Urinary bladder (tissue), 4 donors: ENCODE measurements around the gene SLC47A2. TPM values are rescaled to one million over a fixed set of nuclear protein-coding genes. Genes with fewer than 3 reads are reported as not detected.

Experiments
- DNase-seq: peaks from one replicate; pipeline ENCODE4 v3.0.0-alpha.2; 2015; ENCODE audit errors: extremely low spot score
- H3K27ac ChIP-seq: one replicate; pipeline ENCODE4 v1.5.1; 2013; ENCODE audit warnings: low read depth, mild to moderate bottlenecking, moderate library complexity
- H3K36me3 ChIP-seq: one replicate; pipeline ENCODE4 v1.6.1; 2013; ENCODE audit warnings: mild to moderate bottlenecking, moderate library complexity; ENCODE audit not compliant: insufficient read depth
- H3K4me1 ChIP-seq: one replicate; pipeline ENCODE4 v1.6.1; 2013; ENCODE audit warnings: mild to moderate bottlenecking, moderate library complexity; ENCODE audit not compliant: insufficient read depth
- H3K4me3 ChIP-seq: one replicate; pipeline ENCODE4 v1.5.1; 2013; ENCODE audit warnings: low read depth, low read length
- WGBS: extraction: QIAGEN DNeasy Blood & Tissue Kit; methylation state at CpG from one replicate; pipeline ENCODE4 v1.1.7; 2013; 5-methylcytosine and 5-hydroxymethylcytosine counted together
- polyA plus RNA-seq: library from polyadenylated mRNA; stranded (reverse); fragments of 200-250 nt; gene quantifications from one replicate; pipeline ENCODE4 v1.2.3, GENCODE V29; 2013
- total RNA-seq: library from RNA; depleted of rRNA; stranded (reverse); fragments of >200 nt; gene quantifications from one replicate; pipeline ENCODE4 v1.2.3, GENCODE V29; 2014
- donor health status: healthy with polysubstance abuse.
- donor health status: healthy.

Gene SLC47A2
- total and polyA plus RNA-seq, 2 donors: 0.21 TPM; not detected in 1

DNA sequence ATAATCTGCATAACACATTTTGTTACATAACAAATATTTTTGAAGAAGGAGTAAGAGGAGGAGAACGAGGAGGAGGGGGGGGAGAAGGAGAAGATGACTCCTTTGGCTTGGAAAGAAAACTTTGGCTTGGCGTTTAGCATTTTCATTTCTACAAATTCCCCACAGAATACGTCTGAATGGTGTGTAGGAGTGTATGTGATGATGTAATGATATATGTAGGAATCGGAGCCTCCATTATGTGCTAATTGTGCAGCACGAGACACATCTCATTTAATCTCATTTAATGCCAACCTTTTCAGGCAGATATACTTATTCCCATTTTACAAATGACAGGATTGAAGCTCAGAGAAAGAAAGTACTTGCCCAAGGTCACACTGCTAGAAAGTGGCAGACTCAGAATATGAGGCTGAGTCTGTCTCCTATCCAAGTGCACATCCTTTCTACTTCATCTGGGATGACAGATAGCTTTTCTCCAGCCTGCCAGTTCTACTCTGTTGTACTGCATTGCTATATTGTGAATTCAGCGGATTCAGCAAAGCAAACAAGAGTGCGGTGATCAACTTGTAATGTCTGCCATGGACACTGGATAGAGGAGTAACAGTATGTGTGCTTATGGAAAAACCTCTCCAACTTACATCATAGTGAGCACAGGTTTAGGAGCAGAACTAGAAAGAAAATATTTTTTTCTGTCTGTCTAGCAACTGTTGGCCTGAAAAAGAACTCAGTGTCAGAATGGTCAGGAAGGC, 10.4 kb upstream of the SLC47A2 start:
- WGBS: 77% methylated on average over 7 of the region's 7 CpGs
- H3K36me3 ChIP-seq: no peaks in the 10 kb centered on the region

DNA sequence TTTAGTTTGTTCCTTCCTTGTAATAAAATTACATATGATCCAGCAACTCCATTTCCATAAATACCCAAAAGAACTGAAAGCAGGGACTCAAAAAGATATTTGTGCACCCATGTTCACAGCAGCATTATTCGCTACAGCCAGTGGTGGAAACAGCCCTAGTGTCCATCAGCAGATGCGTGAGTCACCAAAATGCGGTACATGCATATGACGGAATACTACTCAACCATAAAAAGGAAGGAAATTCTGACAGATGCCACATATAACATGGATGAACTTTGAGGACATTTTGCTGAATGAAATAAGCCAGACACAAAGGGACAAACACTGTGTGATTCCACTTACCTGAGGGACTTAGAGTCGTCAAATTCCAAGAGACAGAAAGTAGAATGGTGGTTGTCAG, 9.1 kb upstream of the SLC47A2 start:
- Histone ChIP-seq H3K4me3 (no peak overlapping the region), H3K36me3 (no peaks in the 10 kb centered on the region), H3K27ac (no peak overlapping the region), H3K4me1 (no peaks in the 10 kb centered on the region)
- no peak for DNase-seq
- WGBS: 95% methylated on average over 5 of the region's 5 CpGs

More for the DNA sequence above, 10.4 kb upstream of the SLC47A2 start:
- Histone ChIP-seq H3K4me1 (no peaks in the 10 kb centered on the region), H3K27ac (peak overlapping the region; percentile 84), H3K4me3 (no peak overlapping the region)
- no peak for DNase-seq

DNA sequence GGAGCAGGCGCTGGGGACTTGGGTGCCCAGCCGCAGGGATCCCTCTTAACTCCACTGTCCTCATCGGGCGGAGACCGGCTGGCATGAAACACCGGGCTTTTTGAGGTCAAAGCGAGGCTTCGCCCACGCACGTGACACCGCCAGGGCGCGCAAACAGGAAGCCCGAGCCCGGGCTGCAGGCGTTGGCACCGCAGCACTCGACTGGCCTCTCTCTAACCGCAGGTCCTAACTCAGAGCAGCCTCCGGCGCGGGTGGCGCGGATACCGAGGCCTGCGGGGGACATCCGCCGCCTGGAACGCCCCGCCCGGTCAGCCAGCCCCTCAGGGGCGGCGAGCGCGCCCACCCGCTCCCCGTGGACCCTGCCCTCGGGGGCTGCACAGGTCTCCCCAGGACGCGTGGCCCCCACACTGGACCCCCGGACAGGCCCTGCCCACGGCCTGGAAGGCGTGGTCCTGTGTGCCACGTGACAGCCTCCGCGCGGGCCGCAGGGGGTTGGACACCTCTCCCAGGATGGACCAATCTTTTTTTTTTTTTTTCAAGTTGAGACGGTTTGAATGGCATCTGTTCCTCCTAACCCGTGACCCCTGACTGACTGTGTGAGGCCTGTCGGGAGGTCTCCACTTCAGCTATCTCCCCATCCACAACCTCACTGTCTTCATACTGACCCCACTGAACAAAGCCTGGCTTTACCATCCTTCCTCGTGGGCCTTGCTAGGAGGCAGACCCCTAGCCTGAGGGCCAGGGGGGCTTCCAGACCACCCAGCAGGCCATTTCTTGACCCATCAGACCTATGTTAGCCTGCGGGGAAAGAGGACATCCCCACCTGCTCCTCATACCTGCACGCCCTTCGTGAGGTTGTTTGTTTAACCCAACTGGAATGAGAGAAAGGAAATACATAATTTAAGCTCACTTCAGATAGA, 8.4 kb upstream of the SLC47A2 start:
- no peak for DNase-seq
- H3K4me3 ChIP-seq: peak overlapping the region; percentile 28
- 50% methylated on average over 55 of the region's 55 CpGs for whole genome bisulfite sequencing

DNA sequence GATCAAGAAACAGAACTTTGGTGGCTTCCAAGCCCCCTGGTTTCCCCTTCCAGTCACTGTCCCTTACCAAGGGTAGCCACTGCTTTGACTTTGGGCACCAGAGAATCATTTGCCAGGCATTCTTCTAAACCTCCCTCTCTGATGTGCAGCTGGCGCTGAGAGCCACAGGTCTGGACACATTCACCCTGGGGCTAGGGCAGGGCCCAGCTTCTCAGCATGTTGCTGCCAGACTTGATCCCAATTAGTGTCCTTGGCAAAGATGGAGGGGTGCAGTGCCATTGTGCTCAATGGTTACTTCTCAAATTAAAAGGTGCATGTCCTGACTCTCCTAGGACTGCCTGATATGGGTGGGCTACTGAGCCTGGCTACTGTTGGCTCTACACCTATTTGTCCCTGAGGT, 7.6 kb upstream of the SLC47A2 start:
- DNase-seq: no peak
- no peaks in the 10 kb centered on the region for H3K4me1 ChIP-seq
- 96% methylated on average over 1 of the region's 1 CpG for WGBS
- H3K4me3 ChIP-seq: no peak overlapping the region
- H3K36me3 ChIP-seq: no peaks in the 10 kb centered on the region
- no peak overlapping the region for H3K27ac ChIP-seq

More for the DNA sequence above, 8.4 kb upstream of the SLC47A2 start:
- H3K36me3 ChIP-seq: no peaks in the 10 kb centered on the region
- H3K27ac ChIP-seq: no peak overlapping the region
- no peaks in the 10 kb centered on the region for H3K4me1 ChIP-seq

DNA sequence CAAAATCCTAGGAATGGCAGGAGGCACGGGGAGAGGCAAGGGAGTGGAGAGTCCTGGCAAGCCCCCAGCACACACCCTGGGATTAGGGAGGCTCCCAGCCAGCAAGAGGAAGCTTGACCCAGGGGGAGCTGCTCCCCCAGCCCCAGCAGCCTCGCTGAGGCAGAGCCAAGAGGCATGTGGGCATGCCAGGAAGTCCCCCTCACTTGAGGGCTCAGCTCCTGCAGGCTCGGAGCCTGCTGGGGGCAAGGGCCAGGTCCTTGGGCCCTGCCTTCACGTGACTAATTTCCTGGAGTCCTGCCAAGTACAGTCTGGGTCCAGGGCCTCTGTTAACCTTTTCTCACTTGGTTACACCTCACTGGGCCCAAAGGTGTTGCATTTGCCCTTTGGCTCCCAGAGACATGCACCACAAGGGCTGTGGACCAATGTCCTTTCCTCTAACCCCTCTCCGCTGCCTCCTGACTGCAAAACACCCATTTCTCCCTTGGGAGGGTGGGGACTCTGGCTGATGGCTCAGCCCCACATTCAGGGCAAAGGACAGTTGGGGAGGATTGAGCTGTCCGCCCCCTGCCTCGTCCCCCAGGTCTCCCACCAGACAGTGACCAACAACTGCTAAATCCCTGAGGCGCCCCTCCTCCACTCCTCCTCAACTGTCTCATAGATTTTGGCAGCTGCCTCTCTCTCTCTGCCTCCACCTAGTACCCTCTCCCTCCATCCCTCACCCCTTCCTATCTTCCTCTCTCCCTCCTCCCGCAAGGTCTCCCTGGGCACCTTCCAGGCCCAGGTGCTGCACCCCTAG, 4.4 kb upstream of the SLC47A2 start:
- H3K4me1 ChIP-seq: no peaks in the 10 kb centered on the region
- WGBS: 57% methylated on average over 9 of the region's 9 CpGs
- no peak overlapping the region for H3K4me3 ChIP-seq
- no peak for DNase-seq
- H3K27ac ChIP-seq: no peak overlapping the region
- no peaks in the 10 kb centered on the region for H3K36me3 ChIP-seq

DNA sequence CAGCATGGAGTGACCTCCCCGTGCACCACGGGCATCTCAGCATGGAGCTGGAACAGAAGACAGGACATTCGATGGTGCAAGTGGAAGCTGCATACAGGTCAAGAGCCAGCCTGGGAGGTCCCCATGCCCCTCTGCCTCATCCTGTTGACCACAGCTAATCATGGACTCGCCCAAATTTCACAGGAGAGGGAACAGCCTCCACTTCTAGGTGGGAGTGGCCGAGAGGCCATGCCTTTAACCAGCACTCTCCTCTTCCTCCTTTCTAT, 3.8 kb upstream of the SLC47A2 start:
- Histone ChIP-seq H3K27ac (no peak overlapping the region), H3K4me3 (no peak overlapping the region), H3K36me3 (no peaks in the 10 kb centered on the region), H3K4me1 (no peaks in the 10 kb centered on the region)
- WGBS: 91% methylated on average over 5 of the region's 5 CpGs
- DNase-seq: no peak

DNA sequence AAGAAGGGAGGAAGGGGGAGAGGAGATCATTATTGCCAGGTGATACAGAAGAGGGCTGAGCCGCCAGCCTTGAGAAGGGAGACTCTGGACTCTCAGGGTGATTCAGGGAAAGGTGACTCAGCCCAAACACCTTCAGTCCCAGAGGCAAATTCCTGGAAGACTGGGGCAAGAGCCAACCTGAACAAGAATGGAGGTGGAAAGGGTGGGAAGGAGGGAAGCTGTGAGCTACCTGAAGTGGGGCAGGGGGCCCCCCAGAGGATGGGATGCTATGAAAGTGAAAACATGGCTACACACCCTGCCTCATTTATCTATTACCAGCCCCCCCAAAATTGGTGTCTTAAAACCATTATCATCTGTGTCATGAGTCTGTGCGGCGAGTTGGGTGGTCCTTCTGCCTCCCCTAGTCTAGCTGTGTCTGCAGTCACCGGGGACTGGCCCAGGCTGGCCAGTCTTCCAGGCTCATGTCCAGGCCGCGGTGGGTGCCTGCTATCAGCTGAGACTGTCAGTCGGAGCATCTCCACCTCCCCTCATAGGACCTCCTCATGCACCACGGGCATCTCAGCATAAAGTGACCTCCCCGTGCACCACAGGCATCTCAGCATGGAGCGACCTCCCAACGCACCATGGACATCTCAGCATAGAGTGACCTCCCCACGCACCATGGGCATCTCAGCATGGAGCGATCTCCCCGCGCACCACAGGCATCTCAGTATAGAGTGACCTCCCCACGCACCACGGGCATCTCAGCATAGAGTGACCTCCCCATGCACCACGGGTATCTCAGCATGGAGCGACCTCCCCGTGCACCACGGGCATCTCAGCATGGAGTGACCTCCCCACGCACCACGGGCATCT, 3.2 kb upstream of the SLC47A2 start:
- no peaks in the 10 kb centered on the region for H3K36me3 ChIP-seq
- no peak overlapping the region for H3K27ac ChIP-seq
- no peak overlapping the region for H3K4me3 ChIP-seq
- no peaks in the 10 kb centered on the region for H3K4me1 ChIP-seq
- WGBS: 95% methylated on average over 23 of the region's 23 CpGs
- DNase-seq: no peak

DNA sequence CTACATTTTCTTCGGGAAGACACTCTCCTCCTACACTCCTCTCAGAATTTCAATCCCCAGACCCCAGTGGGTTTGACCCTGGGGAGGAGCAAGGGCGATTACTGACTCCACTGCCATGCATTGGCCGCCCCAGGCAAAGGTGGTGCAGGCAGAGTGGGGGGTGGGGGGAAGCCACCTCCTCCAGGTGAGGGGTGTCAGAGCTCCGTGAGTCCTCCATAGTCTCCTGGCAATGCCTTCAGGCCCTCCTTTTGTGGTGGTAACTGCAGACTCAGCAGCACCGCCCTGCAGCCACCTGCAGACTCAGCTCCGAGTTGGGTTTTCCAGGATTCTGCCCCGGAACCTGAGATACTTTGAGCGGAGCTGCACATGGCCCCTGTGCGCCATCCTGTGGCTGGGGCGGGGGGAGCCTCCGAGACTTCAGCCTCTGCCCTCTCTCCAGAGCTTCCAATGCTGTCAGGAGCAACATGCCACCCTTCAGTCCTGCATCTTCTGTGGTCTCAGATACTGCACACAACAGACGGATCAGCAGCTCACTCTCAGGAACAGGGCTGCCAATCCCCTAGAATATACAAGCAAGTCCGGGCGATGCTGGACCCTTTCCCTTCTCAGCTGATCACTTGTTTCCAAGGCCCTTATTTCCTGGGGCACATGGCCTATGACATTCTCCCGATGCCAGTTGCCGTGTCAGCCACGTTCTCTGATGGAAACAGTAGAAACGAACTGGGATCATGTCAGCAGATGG, 2.4 kb upstream of the SLC47A2 start:
- 84% methylated on average over 18 of the region's 18 CpGs for WGBS
- Histone ChIP-seq H3K27ac (no peak overlapping the region), H3K4me3 (no peak overlapping the region), H3K36me3 (no peaks in the 10 kb centered on the region), H3K4me1 (no peaks in the 10 kb centered on the region)
- no peak for DNase-seq

DNA sequence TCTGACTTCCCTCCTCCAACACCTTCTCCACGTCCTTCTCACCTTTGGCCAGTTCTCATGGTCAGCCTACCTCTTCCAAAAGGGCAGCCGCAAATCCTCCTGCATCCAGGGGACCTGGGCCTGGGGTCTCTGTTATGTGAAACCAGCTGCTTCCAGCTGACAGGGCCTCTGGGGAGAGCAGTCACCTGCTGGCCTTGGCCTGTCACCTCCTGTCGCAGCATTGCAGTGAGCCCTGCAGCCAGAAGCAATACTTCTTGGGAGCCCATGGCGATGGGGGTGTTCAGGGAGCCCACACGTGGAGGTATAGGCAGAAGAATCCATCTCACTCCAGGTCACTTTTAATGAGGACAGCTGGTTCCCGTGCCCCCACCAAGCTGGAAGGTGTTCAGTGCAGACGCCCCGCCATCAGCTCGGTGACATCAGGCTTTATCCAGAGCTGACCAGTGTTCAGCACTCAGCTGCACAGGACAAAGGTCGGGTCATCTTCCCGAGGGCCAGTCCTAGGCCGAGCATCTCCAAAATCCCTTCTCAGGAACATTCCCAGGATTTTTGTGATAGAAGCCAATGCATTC, 1.7 kb upstream of the SLC47A2 start:
- H3K27ac ChIP-seq: no peak overlapping the region
- WGBS: 85% methylated on average over 12 of the region's 12 CpGs
- no peak overlapping the region for H3K4me3 ChIP-seq
- no peaks in the 10 kb centered on the region for H3K4me1 ChIP-seq
- DNase-seq: no peak
- H3K36me3 ChIP-seq: no peaks in the 10 kb centered on the region

DNA sequence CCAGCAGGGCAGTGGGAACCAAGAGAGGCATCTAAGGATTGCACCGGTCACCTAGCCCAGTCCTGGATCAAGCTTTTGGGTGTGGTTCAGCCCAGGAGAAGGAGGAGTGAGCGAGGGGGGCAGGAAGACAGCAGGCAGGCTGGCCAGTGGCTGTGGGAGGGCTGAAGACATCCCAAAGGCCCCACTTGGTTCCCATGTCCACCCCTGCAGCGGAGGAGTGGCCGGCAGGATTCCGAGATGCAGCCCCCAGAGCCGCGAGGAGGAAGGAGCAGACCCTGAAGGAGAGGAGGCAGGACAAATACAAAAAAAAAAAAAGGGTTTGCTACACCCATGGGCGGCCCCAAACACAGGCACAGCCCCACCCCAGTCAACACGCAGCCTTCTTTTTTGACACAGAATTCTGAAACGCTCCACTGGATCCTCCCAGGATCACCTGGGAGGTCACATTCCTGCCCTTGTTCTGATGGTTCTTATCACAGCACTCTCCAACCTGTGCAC, 1.1 kb upstream of the SLC47A2 start:
- 79% methylated on average over 10 of the region's 10 CpGs for WGBS
- Histone ChIP-seq H3K36me3 (no peaks in the 10 kb centered on the region), H3K4me3 (no peak overlapping the region), H3K4me1 (no peaks in the 10 kb centered on the region), H3K27ac (no peak overlapping the region)
- DNase-seq: no peak

DNA sequence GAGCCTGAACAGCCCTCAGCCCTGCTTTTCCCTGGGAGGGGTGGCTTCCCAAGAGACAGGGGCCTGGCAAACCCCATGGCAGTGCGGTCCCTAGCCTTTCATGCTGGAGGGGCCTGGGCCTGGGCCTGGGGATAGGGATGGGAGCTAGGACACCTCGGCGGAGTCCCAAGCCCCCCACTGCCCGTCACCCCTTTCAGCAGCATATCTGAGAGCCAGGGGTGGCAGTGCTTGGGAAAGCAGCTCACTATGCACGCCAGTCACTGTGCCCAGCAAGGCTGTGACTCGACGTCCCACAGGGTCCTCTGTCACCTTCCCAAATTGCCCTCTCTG, 612 bp upstream of the SLC47A2 start:
- 95% methylated on average over 7 of the region's 7 CpGs for WGBS
- H3K27ac ChIP-seq: no peak overlapping the region
- H3K4me3 ChIP-seq: no peak overlapping the region
- no peaks in the 10 kb centered on the region for H3K4me1 ChIP-seq
- no peak for DNase-seq
- H3K36me3 ChIP-seq: no peaks in the 10 kb centered on the region
